ENCODE measurements around the gene DLG2.

Gene DLG2

DNA sequence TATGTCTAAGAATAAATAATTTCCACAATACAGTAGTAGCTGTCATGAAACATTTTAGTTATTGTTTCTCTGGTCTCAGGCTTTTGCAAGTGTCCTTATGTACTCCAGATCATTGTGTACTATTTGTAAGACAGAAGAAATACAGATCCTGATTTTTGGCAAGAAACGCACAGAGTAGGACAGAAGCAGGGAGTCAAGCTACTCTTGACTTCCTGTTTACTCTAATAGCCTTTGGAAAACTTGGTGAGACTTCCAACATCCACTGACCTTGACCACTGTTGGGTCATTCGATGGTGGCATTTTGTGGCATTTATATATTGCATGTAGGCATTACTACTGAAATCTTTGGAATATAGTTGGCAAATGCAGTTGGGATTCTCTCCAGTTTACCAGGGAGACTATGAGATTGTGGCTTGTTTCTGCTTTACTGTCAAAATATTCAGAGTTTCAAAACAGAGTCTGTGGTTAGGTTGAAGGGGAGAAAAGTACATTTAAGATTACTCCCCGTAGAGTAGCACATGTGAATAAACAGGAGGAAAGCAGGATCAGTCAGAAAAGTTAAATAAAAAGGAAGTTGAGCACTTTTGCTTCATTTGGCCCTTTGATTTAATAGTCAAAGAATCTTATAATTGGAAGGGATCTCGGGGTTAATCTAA lies 1614.8 kb downstream of the DLG2 start:
- 92 to 95% methylated on average over 4 of the region's 4 CpGs for WGBS, 2 experiments
- no peak overlapping the region for H3K4me3 ChIP-seq (ENCODE audit: insufficient read depth, low read depth, low read length)
- no peaks in the 10 kb centered on the region for H3K27me3 ChIP-seq (ENCODE audit: control insufficient read depth, insufficient read depth, low read length, poor library complexity, severe bottlenecking)
- H3K27ac ChIP-seq (ENCODE audit: insufficient read depth, low read depth, low read length, poor library complexity, severe bottlenecking): no peak overlapping the region
- no peaks in the 10 kb centered on the region for H3K9me3 ChIP-seq (ENCODE audit: control insufficient read depth, low read length)
- H3K36me3 ChIP-seq (ENCODE audit: control insufficient read depth, insufficient read depth, low read length): no peaks in the 10 kb centered on the region
- no peaks in the 10 kb centered on the region for H3K4me1 ChIP-seq (ENCODE audit: control insufficient read depth, insufficient read depth, low read length)

DNA sequence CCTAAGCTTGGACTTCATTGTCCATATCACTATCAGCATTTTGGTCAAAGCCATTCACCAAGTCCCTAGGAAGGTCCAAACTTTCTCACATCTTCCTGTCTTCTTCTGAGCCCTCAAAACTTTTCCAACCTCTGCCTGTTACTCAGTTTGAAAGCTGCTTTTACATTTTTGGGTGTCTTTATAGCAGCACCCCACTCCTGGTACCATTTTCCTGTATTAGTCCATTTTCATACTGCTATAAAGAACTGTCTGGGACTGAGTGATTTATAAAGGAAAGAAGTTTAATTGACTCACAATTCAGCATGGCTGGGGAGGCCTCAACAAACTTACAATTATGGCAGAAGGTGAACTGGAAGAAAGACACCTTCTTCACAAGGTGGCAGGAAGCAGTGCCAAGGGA lies 1624.0 kb downstream of the DLG2 start:
- no peaks in the 10 kb centered on the region for H3K36me3 ChIP-seq (ENCODE audit: control insufficient read depth, insufficient read depth, low read length)
- peaks cover 7% of the 10 kb centered on the region for H3K9me3 ChIP-seq (ENCODE audit: control insufficient read depth, low read length)
- no peak overlapping the region for H3K27ac ChIP-seq (ENCODE audit: insufficient read depth, low read depth, low read length, poor library complexity, severe bottlenecking)
- H3K4me1 ChIP-seq (ENCODE audit: control insufficient read depth, insufficient read depth, low read length): no peaks in the 10 kb centered on the region
- H3K4me3 ChIP-seq (ENCODE audit: insufficient read depth, low read depth, low read length): no peak overlapping the region
- H3K27me3 ChIP-seq (ENCODE audit: control insufficient read depth, insufficient read depth, low read length, poor library complexity, severe bottlenecking): no peaks in the 10 kb centered on the region

- Histone ChIP-seq H3K27me3 (ENCODE audit: control insufficient read depth, insufficient read depth, low read length, poor library complexity, severe bottlenecking) (no peaks in the 10 kb centered on the region), H3K36me3 (ENCODE audit: control insufficient read depth, insufficient read depth, low read length) (no peaks in the 10 kb centered on the region), H3K27ac (ENCODE audit: insufficient read depth, low read depth, low read length, poor library complexity, severe bottlenecking) (no peak overlapping the region), H3K4me1 (ENCODE audit: control insufficient read depth, insufficient read depth, low read length) (no peaks in the 10 kb centered on the region), H3K4me3 (ENCODE audit: insufficient read depth, low read depth, low read length) (no peak overlapping the region), H3K9me3 (ENCODE audit: control insufficient read depth, low read length) (peaks cover 7% of the 10 kb centered on the region)
- 89 to 95% methylated on average over 1 of the region's 1 CpG for WGBS, 2 experiments
Measured at GRCh38 chr11:83998921-83999320, 1628.2 kb downstream of the DLG2 start.

DNA sequence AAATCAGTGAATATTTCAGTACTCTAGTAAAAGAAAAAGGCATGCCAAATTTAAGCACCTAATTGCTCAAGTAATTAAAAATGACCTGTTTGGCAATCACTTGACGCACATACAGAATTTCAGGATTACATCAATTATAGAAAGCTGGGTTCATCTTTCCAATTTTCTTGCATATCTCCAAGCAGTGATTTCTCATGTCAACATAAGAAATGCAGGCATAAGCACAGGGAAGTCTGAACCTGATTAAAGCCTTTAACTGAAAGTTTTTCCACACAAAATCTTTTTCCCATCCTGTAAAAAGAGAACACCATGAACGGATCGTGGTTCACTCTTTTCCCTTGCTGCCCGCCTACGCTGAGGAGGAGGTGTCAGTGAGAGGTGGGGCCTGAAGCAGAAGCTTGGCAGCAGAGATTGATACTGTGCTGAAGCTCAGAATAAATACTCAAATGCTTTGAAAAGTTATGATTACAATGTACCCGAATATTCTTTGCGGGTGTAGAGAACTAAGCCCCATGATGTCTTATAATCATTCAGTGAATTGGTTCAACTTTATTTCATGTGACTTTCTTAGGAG lies 1636.9 kb downstream of the DLG2 start:
- Histone ChIP-seq H3K4me3 (ENCODE audit: insufficient read depth, low read depth, low read length) (no peak overlapping the region), H3K27ac (ENCODE audit: insufficient read depth, low read depth, low read length, poor library complexity, severe bottlenecking) (no peak overlapping the region), H3K36me3 (ENCODE audit: control insufficient read depth, insufficient read depth, low read length) (no peaks in the 10 kb centered on the region), H3K27me3 (ENCODE audit: control insufficient read depth, insufficient read depth, low read length, poor library complexity, severe bottlenecking) (no peaks in the 10 kb centered on the region), H3K9me3 (ENCODE audit: control insufficient read depth, low read length) (no peaks in the 10 kb centered on the region), H3K4me1 (ENCODE audit: control insufficient read depth, insufficient read depth, low read length) (no peaks in the 10 kb centered on the region)
- 76 to 85% methylated on average over 7 of the region's 7 CpGs for WGBS, 2 experiments

DNA sequence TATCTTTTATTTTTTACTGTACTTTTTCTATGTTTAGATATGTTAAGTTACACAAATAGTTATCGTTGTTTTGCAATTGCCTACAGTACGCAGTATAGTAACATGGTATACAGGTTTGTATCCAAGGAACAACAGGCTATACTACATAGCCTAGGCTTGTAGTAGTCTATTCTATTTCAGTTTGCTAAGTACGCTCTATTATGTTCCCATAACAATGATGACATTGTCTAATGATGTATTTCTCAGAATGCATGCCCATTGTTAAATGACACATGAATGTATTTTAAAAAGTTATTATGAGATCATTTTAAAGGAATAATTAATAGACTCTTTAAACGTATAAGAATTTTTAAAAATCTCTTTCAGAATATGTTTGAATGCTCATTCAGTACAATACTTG lies 1644.3 kb downstream of the DLG2 start:
- WGBS, 2 experiments: 96 to 100% methylated on average over 2 to 4 of the region's 4 CpGs
- Histone ChIP-seq H3K27ac (ENCODE audit: insufficient read depth, low read depth, low read length, poor library complexity, severe bottlenecking) (no peak overlapping the region), H3K27me3 (ENCODE audit: control insufficient read depth, insufficient read depth, low read length, poor library complexity, severe bottlenecking) (no peaks in the 10 kb centered on the region), H3K4me1 (ENCODE audit: control insufficient read depth, insufficient read depth, low read length) (no peaks in the 10 kb centered on the region), H3K9me3 (ENCODE audit: control insufficient read depth, low read length) (no peaks in the 10 kb centered on the region), H3K4me3 (ENCODE audit: insufficient read depth, low read depth, low read length) (no peak overlapping the region), H3K36me3 (ENCODE audit: control insufficient read depth, insufficient read depth, low read length) (no peaks in the 10 kb centered on the region)

- WGBS, 2 experiments: 86% methylated on average over 1 of the region's 1 CpG; no CpG with 5 or more reads in 1 of the 2 experiments
- H3K9me3 ChIP-seq (ENCODE audit: control insufficient read depth, low read length): no peaks in the 10 kb centered on the region
- H3K4me1 ChIP-seq (ENCODE audit: control insufficient read depth, insufficient read depth, low read length): no peaks in the 10 kb centered on the region
- H3K36me3 ChIP-seq (ENCODE audit: control insufficient read depth, insufficient read depth, low read length): no peaks in the 10 kb centered on the region
- H3K4me3 ChIP-seq (ENCODE audit: insufficient read depth, low read depth, low read length): no peak overlapping the region
- H3K27ac ChIP-seq (ENCODE audit: insufficient read depth, low read depth, low read length, poor library complexity, severe bottlenecking): no peak overlapping the region
- H3K27me3 ChIP-seq (ENCODE audit: control insufficient read depth, insufficient read depth, low read length, poor library complexity, severe bottlenecking): no peaks in the 10 kb centered on the region
Measured at GRCh38 chr11:83979593-83979992, 1647.6 kb downstream of the DLG2 start.

GRCh38 chr11:83978942-83979341 lies 1648.2 kb downstream of the DLG2 start:
- H3K27me3 ChIP-seq (ENCODE audit: control insufficient read depth, insufficient read depth, low read length, poor library complexity, severe bottlenecking): no peaks in the 10 kb centered on the region
- H3K27ac ChIP-seq (ENCODE audit: insufficient read depth, low read depth, low read length, poor library complexity, severe bottlenecking): no peak overlapping the region
- no peaks in the 10 kb centered on the region for H3K36me3 ChIP-seq (ENCODE audit: control insufficient read depth, insufficient read depth, low read length)
- no peaks in the 10 kb centered on the region for H3K9me3 ChIP-seq (ENCODE audit: control insufficient read depth, low read length)
- H3K4me1 ChIP-seq (ENCODE audit: control insufficient read depth, insufficient read depth, low read length): no peaks in the 10 kb centered on the region
- WGBS, 2 experiments: 80 to 92% methylated on average over 1 of the region's 1 CpG
- no peak overlapping the region for H3K4me3 ChIP-seq (ENCODE audit: insufficient read depth, low read depth, low read length)

DNA sequence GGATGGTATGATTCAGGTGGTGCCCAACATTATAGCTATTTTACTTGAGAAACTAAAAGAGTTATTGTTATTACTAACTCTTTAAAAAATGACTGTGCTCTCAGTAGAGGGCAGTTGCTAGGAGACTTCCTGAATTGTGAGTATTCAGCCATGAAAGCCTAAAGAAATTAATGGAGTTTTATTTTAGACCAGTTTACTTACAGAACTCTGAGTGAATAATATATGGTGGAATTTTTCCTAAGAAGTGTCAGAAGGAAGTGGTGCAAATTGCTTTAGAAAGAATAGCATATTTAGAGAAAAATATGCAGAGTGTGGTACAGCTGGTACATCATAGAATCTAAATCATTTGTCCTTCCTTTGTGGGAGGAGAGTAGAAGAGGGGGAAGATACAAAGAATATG lies 1651.1 kb downstream of the DLG2 start:
- no peaks in the 10 kb centered on the region for H3K36me3 ChIP-seq (ENCODE audit: control insufficient read depth, insufficient read depth, low read length)
- H3K27me3 ChIP-seq (ENCODE audit: control insufficient read depth, insufficient read depth, low read length, poor library complexity, severe bottlenecking): no peaks in the 10 kb centered on the region
- peaks cover 2% of the 10 kb centered on the region for H3K4me1 ChIP-seq (ENCODE audit: control insufficient read depth, insufficient read depth, low read length)
- H3K9me3 ChIP-seq (ENCODE audit: control insufficient read depth, low read length): no peaks in the 10 kb centered on the region
- H3K4me3 ChIP-seq (ENCODE audit: insufficient read depth, low read depth, low read length): no peak overlapping the region
- H3K27ac ChIP-seq (ENCODE audit: insufficient read depth, low read depth, low read length, poor library complexity, severe bottlenecking): no peak overlapping the region

DNA sequence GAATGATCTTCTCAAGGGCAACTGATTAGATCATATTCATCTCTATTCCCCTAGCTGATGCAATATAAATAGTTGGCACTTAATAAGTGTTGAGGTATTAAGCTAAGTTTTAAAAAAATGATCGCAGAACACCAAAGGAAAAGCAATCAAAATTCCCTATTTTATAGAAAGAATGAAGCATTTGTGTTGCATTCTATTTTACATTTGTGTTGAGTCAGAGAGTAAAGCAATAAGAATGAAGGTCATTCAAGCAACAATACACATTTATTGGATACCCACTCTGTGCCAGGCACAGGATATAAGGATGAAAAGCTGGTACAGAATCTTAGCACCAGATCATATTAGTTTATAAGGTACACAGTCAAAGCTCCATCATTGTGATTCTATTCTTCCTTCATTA lies 1654.6 kb downstream of the DLG2 start:
- no peaks in the 10 kb centered on the region for H3K27me3 ChIP-seq (ENCODE audit: control insufficient read depth, insufficient read depth, low read length, poor library complexity, severe bottlenecking)
- WGBS, 2 experiments: no CpG with 5 or more reads among the region's 1 CpG
- H3K27ac ChIP-seq (ENCODE audit: insufficient read depth, low read depth, low read length, poor library complexity, severe bottlenecking): no peak overlapping the region
- peaks cover 4% of the 10 kb centered on the region for H3K4me1 ChIP-seq (ENCODE audit: control insufficient read depth, insufficient read depth, low read length)
- no peaks in the 10 kb centered on the region for H3K9me3 ChIP-seq (ENCODE audit: control insufficient read depth, low read length)
- H3K36me3 ChIP-seq (ENCODE audit: control insufficient read depth, insufficient read depth, low read length): no peaks in the 10 kb centered on the region
- no peak overlapping the region for H3K4me3 ChIP-seq (ENCODE audit: insufficient read depth, low read depth, low read length)

DNA sequence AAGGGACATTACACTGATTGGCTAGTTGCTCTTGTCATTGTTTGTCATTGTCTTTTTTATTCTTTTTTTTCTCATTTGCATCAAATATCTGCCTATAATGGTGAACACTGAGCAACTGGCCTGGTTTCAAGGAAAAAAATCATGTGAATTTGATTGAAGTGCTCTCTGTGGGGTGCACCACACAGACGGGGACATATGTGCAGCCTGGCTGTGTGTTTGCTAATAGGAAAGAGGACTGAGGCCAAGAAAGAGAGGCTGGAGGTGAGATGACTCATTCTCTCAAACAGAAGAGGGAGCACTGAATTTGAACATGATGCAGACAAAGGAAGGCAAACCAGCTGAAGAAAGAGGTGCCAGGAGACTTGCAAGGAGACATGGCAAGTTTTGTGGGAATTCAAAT lies 1656.1 kb downstream of the DLG2 start:
- Histone ChIP-seq H3K4me3 (ENCODE audit: insufficient read depth, low read depth, low read length) (no peak overlapping the region), H3K9me3 (ENCODE audit: control insufficient read depth, low read length) (no peaks in the 10 kb centered on the region), H3K27ac (ENCODE audit: insufficient read depth, low read depth, low read length, poor library complexity, severe bottlenecking) (no peak overlapping the region), H3K4me1 (ENCODE audit: control insufficient read depth, insufficient read depth, low read length) (peaks cover 4% of the 10 kb centered on the region), H3K27me3 (ENCODE audit: control insufficient read depth, insufficient read depth, low read length, poor library complexity, severe bottlenecking) (no peaks in the 10 kb centered on the region), H3K36me3 (ENCODE audit: control insufficient read depth, insufficient read depth, low read length) (no peaks in the 10 kb centered on the region)
- WGBS, 2 experiments: 50 to 52% methylated on average over 1 of the region's 1 CpG
